Measurements from ENCODE around the gene YJEFN3. TPM values are rescaled to one million over a fixed set of nuclear protein-coding genes. Genes with fewer than 3 reads are reported as not detected.

YJEFN3 gene
- total RNA-seq, 1 donor from 2014 or later, result 9.5 TPM

DNA sequence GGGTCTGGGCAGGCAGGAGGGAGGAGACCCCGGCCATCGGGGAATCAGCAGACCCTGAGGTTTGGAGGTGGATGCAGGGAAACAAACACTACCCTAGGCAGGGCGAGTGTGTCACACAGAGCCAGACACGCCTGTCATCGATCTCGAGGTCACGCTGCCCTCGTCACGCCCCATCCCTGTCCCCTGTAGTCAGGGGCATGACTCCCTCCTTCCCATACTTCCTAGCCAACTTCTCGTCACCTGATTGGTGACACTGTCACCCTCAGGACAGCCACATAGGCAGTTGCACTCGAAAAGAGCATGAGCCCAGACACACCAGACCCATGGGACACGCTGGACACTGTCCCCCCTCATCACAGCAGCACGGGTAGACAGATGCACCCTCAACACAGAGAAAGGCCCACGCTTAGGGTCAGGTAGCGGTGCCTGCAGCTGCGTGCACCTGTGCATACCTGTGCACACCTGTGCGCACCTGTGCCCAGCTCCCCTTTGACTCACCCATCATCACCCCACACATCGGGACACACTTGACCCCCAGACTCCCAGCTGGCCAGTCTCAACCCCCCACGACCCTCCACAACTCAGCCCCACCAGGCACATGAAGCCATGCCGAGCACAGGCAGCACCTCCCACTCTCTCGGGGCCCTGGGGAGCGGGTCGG, 21.2 kb downstream of the YJEFN3 start:
- intact Hi-C loops (cut with micrococcal nuclease), result no loop called here

DNA sequence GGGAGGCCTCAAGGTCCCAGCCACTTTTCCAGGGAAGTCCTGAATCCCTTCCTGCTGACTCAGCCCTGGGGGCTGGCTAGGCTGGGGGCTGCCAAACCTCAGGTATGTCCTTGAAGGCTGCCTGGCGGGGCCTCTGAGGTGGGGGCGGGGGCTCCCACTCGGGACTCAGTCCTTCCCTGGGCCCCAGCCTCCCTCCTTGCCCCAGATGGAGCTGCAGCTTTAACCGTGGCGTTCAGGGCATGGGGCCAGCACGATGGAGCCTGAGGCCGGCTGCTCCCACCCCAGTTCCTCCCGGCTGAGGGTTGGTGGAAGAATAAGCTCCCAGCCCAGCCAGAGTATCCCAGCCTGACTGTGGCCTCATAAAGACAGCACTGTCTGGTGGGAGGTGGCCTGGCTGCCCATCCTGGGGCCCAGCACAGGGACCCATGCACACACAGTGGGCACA, 21.8 kb downstream of the YJEFN3 start:
- intact Hi-C loops (cut with micrococcal nuclease), result no loop called here

DNA sequence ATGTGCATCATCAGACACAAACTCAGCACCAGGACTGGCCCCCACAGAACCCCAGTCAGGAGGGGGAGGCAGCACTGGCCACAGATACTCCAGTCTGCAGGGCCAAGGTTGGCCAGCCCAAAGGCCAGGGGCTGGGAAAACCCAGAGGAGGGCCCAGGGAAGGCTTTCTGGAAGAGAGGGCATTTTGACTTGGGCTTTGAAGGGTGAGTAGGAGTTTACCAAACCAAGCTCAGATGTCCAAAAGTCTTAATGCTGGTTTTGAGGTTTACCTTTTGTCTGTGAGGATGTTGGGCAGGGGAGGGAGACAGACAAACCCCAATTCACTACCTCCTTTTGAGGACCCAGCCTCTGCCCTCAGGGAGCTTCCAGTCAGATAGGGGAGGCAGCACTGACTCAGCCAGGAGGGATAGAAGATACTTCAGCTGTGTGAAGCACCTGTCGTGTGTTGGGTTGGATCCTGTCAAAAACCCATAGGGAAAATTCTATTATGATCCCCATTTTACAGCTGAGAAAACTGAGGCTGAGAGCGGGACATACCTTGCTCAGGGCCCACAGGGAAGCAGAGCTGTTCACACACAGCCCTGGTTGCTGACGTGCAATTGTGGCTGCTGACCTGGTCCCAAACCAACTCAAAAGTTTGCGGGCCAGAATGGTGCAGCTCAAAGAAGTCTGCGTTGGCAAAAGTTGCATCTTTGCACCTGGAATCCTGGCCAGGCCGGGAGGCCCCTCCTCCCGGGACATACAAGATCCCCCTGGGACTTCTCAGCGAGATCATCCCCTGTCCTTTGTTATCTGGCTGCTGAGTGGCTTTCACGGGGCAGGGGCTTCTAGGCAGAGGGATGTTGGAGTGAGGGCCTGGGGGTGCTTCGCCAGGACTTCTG, 22.5 kb downstream of the YJEFN3 start:
- intact Hi-C loops (cut with micrococcal nuclease), result no loop called here

DNA sequence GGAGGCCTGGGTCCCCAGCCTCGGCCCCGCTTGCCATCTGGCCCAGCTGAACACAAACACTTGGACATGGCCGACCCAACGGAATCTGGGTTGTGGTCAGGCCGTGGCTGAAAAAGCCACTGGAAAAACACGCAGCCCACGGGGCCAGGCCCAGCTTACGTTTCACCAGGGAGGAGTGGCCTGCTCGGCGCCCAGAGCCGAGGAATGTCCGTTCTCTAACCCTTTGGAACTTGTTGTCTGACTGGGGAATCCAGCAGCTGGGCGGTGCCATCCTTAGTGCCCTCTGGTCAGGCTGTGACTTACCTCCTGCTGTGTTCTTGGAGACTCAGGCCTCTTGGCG, 23.1 kb downstream of the YJEFN3 start:
- intact Hi-C loops (cut with micrococcal nuclease), result no loop called here

DNA sequence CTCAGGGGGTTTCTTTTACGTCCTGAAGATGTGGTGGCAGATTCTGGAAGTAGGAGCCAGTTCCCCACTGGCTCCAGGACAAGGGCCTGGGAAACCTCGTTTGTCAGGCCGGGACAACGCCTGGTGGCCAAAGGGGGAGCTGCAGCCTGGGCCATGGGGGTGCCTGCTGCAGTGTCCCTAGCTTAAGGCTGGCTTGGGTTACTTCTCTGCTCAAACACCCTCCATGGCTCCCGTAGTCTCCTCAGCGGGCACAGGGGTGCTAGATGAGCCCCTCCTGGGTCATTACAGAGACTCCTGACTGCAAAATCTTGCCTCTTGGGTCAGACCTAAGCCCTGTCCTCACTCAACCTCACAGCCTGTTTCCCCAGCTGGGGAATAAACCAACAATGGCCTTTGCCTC, 24.1 kb downstream of the YJEFN3 start:
- intact Hi-C loops (cut with micrococcal nuclease), result no loop called here

DNA sequence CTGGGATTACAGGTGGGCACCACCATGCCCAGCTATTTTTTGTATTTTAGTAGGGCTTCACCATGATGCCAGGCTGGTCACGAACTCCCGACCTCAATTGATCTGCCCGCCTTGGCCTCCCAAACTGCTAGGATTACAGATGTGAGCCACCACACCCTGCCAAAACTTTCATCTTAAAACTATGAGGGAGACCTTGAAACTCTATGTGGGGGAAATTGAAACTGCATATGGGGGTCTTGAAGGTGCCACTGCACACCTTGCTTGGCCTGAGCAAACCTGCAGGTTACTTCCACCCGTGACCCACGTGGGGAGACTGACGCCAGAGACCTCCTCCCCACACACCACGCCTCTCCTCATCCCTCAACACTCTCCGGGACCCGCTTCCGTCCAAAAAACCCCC, 25.0 kb downstream of the YJEFN3 start:
- intact Hi-C loops (cut with micrococcal nuclease), result no loop called here

DNA sequence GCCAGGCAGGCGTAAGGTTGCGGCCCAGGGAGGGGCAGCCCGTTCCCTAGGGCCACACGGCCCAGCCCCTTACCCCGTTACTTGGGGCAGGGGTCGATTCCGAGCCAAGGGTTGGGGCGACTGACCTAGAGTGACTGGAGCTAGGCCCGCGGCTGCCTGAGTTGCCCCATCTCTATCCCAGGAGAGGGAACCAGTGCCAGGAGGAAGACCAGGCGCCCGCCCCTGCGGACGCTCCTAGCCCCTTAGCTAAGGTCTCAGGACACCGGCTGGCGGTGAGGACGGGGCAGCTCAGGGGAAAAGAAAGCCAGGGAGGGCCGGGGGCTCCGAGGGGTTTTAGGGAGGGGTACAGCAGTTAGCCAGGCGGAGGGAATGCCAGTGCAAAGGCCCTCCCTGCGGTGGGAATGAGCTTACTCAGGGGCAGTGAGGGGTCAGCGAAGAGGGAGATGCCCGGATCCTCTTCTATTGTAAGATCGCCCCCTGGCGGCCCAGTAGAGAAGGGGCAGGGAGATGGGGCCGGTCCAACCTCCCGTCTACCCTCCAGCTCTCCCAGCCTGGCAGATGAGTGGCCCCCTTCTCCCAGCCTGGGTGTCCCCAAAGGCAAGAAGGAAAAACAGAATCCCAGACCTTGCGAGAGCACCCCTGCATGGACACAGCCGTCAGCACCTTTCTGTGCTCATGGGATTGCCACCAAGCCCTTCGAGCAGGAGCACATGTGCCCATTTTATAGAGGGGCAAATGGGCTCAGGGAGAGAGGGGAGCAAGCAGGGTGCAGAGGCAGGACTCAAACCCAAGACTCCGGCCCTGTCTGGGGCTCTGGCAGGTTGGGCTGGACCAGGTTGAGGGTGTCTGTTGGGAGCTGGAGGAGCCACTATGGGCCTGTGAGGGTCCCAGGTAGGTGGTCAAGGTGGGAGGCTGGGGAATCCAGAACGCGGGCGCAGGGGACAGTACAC, 25.6 kb downstream of the YJEFN3 start:
- intact Hi-C loops (cut with micrococcal nuclease), result no loop called here

DNA sequence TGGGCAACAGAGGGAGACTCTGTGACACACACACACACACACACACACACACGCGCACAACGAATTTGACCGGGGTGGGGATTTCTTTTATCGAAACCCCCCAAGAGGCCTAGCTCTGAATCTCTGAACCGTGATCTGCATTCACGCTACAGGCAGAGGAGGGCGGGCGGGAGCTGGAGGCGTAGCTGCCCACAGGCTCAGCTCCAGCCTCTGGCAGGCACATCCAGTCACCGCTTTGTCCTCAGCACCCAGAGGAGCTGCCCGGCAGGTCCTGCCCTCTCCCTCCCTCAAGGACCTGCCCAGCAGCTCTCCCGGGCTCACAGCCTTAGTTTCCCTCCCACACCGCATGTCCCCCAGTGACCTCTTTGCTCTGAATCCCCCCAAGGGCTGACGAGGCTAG, 29.3 kb downstream of the YJEFN3 start:
- intact Hi-C loops (cut with micrococcal nuclease), result no loop called here

DNA sequence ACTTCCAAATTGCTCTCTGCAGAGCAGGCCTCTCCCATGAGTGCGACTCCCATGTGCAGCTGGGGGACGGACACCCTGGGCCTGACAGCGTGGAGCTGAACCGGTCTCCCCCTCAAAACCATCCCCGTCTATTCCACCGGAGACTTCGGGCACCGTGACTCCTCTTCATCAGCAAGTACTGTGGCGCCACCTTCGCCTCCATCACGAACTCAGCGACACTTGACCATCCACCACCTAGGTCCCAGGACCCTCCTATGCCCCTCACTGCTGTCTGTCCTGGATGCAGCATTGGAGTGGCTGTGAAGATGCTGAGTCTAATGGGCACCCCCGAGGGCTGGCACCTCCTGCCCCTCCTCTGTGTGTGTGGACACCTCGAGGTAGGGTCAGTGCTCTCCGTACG, 29.9 kb downstream of the YJEFN3 start:
- intact Hi-C loops (cut with micrococcal nuclease), result no loop called here

DNA sequence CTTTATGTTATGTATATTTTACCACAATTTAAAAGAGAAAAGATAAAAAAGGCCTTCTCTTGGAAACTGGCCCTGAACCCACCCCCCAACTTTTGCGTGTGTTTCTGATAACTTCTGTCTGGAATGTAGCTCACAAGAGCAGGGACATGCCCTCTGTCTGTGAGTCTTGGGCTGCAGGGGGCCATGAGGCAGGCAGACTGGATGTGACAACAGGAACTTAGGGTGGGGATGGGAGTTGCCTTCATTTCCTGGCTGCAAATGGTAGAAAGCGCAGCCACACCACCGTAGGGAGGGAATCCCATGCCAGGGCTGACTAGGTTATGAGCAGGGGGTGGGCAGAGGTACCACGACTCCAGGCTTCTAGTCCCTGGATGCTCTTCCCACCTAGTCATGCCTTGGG, 31.2 kb downstream of the YJEFN3 start:
- intact Hi-C loops (cut with micrococcal nuclease), result no loop called here

DNA sequence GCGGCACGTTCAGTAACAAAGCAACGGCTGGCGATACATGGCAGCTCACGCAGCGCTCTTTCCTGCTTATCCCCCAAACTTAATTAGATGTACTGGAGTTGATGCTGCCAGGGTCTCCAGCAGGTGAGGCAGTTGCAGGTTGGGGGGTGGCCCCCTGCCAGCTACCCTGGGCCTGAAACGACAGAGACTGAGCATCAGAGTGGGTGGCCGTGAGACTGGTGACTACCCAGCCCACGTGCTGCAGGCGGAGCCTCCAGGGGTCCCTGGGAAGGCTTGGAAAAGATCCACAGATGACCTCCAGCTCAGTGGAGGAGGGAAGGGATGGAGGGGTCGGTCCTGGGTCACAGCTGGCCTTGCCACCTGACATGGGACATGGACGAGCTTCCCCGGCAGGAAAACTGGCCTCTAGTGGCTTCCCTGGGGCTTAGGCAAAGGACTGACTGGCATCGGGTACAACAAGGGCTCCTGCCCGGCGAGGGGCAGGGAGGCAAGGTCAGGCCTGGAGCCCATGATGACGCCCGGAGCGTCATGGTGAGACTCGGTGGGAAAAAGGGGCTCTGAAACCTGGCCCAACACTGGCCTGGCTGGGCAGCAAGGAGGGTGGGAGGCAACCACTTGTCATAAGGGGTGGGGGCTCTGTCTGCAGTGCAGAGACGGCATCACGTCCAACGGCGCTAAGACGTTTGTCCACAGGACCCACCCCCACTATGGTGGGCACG, 33.4 kb downstream of the YJEFN3 start:
- intact Hi-C loops (cut with micrococcal nuclease), result no loop called here

DNA sequence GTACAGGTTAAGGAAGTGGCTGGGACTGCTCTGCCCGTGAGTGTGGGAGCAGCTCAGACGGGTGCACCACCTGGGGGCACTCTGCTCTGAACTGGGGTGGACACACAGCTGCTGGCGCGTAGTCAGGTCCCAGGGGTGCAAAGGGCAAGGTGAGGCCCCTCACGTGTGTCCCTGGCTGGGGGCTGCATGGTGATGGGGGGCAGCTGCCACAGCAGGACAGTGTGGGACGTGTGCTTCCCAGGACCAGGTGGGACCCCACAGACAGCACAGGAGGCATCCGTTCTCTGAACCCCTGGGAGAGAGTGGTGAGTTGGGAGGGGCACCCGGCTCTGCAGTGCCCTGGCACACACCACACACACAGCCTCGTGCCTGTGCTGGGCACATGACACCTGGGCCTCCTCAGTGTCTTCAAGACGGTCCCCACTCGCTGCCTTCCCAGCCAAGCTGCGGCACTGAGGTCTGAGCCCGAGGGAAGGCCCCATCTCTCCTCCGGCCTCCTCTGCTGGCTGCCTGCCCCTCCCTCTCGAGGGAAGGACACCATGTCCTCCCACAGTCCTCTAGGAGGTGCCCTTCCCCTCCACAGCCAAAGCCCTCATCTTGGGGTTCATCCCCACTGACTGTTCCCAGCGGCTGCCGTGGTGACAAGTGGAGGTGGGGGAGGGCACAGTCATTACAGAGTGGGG, 34.1 kb downstream of the YJEFN3 start:
- intact Hi-C loops (cut with micrococcal nuclease), result loop anchor here (1.0 kb wide), 1 partner anchor 80 kb away; the partner anchor contains the start of gene GMIP

DNA sequence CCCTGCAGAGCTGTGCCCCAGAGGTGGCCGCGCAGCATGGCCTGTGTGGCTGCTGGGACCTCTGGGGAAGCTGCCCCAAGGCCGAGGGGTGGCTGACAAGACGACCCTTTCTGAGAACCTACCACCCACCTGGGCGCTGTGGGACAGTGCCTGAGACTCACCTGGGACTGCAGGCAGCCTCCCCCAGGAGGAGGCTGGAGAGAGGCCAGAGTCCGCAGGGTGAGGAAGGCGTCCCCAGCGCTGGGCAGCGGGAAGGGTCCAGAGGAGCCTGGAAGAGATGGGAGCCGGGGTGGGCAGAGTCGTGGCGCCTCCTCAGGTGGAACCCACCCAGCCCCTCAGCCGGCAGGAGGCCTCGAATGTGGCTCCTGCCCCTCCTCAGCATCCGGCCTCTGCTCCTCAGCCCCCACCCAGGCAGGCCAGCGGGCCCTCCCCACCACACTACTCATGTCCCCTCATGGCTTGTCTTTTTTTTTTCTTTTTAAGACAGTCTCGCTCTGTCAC, 34.7 kb downstream of the YJEFN3 start:
- intact Hi-C loops (cut with micrococcal nuclease), result loop anchor here (1.0 kb wide), 1 partner anchor 80 kb away; the partner anchor contains the start of gene GMIP

DNA sequence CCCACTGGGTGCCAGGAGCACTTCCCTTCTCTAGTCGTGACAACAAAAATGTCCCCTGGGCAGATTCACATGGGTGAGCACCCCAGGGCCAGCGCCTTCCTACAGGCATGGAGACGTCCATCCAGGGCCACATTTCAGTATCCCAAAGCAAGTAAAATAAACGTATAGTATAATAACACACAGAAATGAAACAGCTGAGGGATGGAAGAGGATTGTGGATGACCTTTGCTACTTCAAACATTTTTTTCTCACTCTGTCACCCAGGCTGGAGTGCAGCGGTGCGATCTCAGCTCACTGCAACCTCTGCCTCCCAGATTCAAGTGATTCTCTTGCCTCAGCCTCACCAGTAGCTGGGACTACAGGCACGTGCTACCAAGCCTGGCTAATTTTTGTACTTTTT, 37.6 kb downstream of the YJEFN3 start:
- intact Hi-C loops (cut with micrococcal nuclease), result no loop called here

DNA sequence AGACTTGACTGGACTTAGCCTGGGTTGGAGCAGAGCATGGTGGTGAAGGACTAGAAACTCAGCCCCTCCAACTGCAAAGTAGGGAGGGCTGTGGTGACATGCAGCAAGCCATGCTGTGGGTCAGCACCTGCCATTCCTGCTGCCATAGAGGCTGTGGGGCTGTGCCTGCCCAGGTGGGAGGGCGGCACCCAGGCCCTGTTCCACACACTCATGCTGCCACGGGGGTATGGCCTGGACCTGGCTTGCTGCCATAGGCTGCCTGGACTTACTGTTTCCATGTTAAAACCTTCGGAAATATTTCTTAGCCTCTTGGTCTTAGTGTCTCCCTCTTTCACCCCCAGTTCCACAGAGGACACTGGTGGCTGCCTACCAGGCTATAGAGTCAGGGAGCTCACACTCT, 38.7 kb downstream of the YJEFN3 start:
- intact Hi-C loops (cut with micrococcal nuclease), result no loop called here

DNA sequence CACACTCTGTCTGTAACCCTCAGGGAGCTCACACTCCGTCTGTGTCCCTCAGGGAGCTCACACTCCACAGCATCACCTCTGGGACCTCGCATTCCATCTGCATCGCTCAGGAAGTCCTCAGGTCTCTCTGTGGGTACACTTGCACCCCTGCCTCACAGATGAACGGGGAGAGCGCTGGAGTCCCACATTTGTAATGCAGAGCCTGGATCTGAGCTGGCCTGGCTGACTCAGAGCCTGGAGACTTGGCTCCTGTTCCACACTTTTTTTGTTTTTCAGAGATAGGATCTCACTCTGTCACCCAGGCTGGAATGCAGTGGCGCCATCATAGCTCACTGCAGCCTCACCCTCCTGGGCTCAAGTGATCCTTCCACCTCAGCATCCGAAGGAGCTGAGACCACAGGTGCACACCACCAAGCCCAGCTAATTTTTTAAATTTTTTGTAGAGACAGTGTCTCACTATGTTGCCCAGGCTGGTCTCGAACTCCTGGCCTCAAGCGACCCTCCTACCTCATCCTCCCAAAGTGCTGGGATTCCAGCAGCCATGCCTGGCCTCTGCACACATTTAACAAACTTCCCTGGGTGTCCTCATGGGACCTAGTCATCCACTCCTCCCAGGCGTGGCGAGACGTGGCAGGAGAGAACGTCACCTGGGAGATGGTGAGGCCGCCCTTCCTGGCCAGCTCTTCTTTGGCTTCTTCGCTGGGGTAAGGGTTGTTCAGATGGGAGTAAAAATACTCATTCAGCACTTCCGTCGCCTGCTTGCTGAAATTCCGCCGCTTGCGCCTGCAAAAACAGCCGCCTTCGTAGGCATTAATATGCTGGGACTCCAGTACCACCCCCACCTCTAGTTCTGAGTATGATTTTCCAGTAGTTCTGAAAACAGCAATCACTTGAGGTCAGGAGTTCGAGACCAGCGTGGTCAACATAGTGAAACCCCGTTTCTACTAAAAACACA, 40.4 kb downstream of the YJEFN3 start:
- intact Hi-C loops (cut with micrococcal nuclease), result no loop called here

DNA sequence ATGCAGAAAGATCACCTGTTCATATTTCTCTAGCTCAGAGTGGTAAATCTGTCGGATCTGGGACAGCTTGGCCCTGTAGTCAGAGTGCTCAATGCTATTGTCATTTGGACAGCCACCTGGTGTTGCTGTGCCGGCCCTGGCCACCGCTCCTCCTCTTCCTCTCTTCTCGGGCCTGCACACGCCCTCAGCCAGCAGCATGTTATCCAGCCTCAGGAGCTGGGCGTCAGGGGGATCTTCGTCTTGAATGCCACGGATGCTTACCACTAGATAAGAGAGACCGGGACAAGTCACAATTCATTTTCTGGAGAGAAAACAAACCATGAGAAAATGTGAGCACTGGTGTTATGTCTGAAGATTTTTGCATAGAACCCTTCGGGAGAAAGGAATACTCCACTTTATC, 41.9 kb downstream of the YJEFN3 start:
- intact Hi-C loops (cut with micrococcal nuclease), result no loop called here

DNA sequence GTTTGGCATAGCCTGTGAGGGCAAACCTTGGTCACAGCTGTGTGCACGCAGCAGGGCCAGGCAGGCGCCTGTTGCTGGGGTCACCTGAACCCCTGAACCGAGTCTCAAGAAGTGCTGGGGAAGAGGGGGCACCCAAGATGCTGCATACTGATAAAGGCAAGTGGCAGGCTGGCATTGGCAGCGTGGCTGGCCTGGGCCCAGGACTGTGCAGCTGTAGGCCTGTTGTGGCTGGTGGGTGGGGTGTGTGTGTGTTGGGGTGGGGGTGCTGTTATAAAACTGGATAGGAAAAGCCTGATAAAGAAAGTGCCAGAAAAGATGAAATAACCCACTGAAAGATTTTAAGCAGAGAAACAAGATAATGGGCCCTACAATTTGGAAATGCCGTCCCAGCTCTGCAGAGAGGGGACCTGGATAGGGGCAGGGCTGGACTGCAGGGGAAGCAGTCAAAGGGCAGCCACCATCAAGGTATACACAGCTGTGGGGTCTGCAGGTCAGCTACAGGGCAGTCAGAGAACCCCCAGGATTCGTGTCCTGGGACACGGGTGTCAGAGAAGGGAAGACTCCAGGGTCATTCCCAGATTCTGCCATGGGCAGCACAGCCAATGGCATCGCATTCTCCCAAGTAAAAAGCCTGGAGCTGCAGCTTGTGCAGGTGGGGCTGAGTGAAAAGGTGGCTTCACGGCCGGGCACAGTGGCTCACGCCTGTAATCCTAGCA, 42.5 kb downstream of the YJEFN3 start:
- intact Hi-C loops (cut with micrococcal nuclease), result no loop called here
